PFSK-1 (cell line): Measurements from ENCODE around the gene PLA2G4A.

Experiments used
- POLR2AphosphoS5 ChIP-seq: IDR thresholded peaks from 2 replicates; pipeline ENCODE4 v1.6.1; 2012; ENCODE audit warnings: low read depth, mild to moderate bottlenecking, control low read depth, low read length, moderate library complexity
- SIN3A ChIP-seq: IDR thresholded peaks from 2 replicates; pipeline ENCODE4 v1.6.1; 2012; ENCODE audit warnings: mild to moderate bottlenecking, low read length, moderate library complexity, borderline replicate concordance; ENCODE audit not compliant: insufficient read depth
- TAF1 ChIP-seq: IDR thresholded peaks from 2 replicates; pipeline ENCODE4 v1.6.1; 2012; ENCODE audit warnings: low read length, control low read depth, borderline replicate concordance; ENCODE audit not compliant: insufficient read depth

GRCh38 chr1:186957314-186957713, 128.6 kb downstream of the PLA2G4A start:
- TF ChIP-seq SIN3A (no peak), POLR2AphosphoS5 (no peak), TAF1 (no peak)
